ENCODE measurements around the gene CUZD1. TPM values are rescaled to one million over a fixed set of nuclear protein-coding genes. Genes with fewer than 3 reads are reported as not detected.

CUZD1 gene
- polyA plus RNA-seq, 1 of the 3 experiments (the other 2 are of a cell fraction), result 0.89 TPM

GRCh38 chr10:122854648-122855047 is 9.0 kb upstream of the CUZD1 start:
- H2AFZ ChIP-seq (ENCODE audit: low read depth), result no peak overlapping the region
- 37% methylated on average over 5 of the region's 5 CpGs for WGBS (ENCODE audit: low lambda C conversion rate)
- no peaks in the 10 kb centered on the region for H3K27me3 ChIP-seq (ENCODE audit: insufficient read depth)
- no peaks in the 10 kb centered on the region for H4K20me1 ChIP-seq (ENCODE audit: insufficient read depth)
- H3K9me3 ChIP-seq, result no peaks in the 10 kb centered on the region
- no peaks in the 10 kb centered on the region for H3K9me2 ChIP-seq
- peaks cover 0 to 21% of the 10 kb centered on the region in 2 experiments; a peak in 2 of 4 replicates for H3K4me1 ChIP-seq (ENCODE audit: control insufficient read depth in 1 of 2, insufficient read depth in 2 of 2, low read depth in 1 of 2, low read length in 1 of 2)
- POLR2A ChIA-PET, result no interaction called here
- peaks cover 22% of the 10 kb centered on the region for H3F3A ChIP-seq (replicated peaks; ENCODE audit: insufficient read depth)
- peak overlapping the region in 1 of 2 experiments; percentile 83; a peak in 2 of 4 replicates for H3K27ac ChIP-seq (ENCODE audit: low read depth in 2 of 2, low read length in 1 of 2)
- peaks cover 0 to 3% of the 10 kb centered on the region in 2 experiments for H3K36me3 ChIP-seq (replicated peaks in 1 of 2; ENCODE audit: control insufficient read depth in 1 of 2, insufficient read depth in 2 of 2, low read length in 1 of 2)
- H3K79me2 ChIP-seq (ENCODE audit: insufficient read depth), result peaks cover 37% of the 10 kb centered on the region
- peak overlapping the region in 1 of 2 experiments; percentile 38; a peak in 1 of 4 replicates for H3K4me3 ChIP-seq (ENCODE audit: low read depth in 2 of 2, low read length in 1 of 2)
- CTCF ChIA-PET, result no interaction called here
- peak overlapping the region; percentile 65 for H3K4me2 ChIP-seq
- DNase-seq, result no peak
- peak overlapping the region; percentile 54 for H3K9ac ChIP-seq
- TF ChIP-seq TAF1 (IDR thresholded peaks at IDR 0.05; ENCODE audit: borderline replicate concordance, low read depth, low read length) (no peak), POLR2AphosphoS5 (IDR thresholded peaks at IDR 0.05; ENCODE audit: low read depth, low read length) (no peak), RFX5 (IDR thresholded peaks at IDR 0.05; ENCODE audit: low read length) (no peak), NRF1 (IDR thresholded peaks at IDR 0.05; ENCODE audit: low read depth, low read length) (no peak), PBX3 (IDR thresholded peaks at IDR 0.05) (peak; percentile 75), RXRA (IDR thresholded peaks at IDR 0.05; ENCODE audit: borderline replicate concordance, low read depth) (peak; percentile 53; the same call in 1 of the 2 replicates), REST (IDR thresholded peaks at IDR 0.05; ENCODE audit: low read depth, low read length) (no peak), JUND (IDR thresholded peaks at IDR 0.05) (peak; percentile 65), EZH2phosphoT487 (IDR thresholded peaks at IDR 0.05; ENCODE audit: borderline replicate concordance, low read depth) (no peak), RCOR1 (IDR thresholded peaks at IDR 0.05; ENCODE audit: low read length) (no peak), ELF1 (IDR thresholded peaks at IDR 0.05) (no peak), MAX (IDR thresholded peaks at IDR 0.05; ENCODE audit: low read depth) (peak; percentile 40; the same call in 1 of the 2 replicates), EP300 (IDR thresholded peaks at IDR 0.05; ENCODE audit: borderline replicate concordance in 1 of 2, low read depth in 1 of 2, low read length in 1 of 2) (peak in 1 of 2 experiments; percentile 81; a peak in 2 of 4 replicates), YY1 (IDR thresholded peaks at IDR 0.05; ENCODE audit: low read depth) (no peak), USF1 (IDR thresholded peaks at IDR 0.05; ENCODE audit: borderline replicate concordance, low read depth) (no peak), MXI1 (IDR thresholded peaks at IDR 0.05; ENCODE audit: low read depth, low read length) (no peak), FOSL2 (IDR thresholded peaks at IDR 0.05; ENCODE audit: borderline replicate concordance, low read depth) (peak; percentile 81; the same call in 1 of the 2 replicates), RAD21 (IDR thresholded peaks at IDR 0.05; ENCODE audit: low read length) (no peak), USF2 (IDR thresholded peaks at IDR 0.05; ENCODE audit: borderline replicate concordance, low read depth, low read length) (no peak), ZBTB33 (IDR thresholded peaks at IDR 0.05; ENCODE audit: borderline replicate concordance, low read depth) (0 out of 2 replicates have a peak, but pooled peaks have one; percentile 17), GATA2 (CRISPR knock-in tag; IDR thresholded peaks at IDR 0.05) (no peak), NFIC (IDR thresholded peaks at IDR 0.05; ENCODE audit: borderline replicate concordance) (0 out of 2 replicates have a peak, but pooled peaks have one; percentile 50), CTCF (IDR thresholded peaks at IDR 0.05) (no peak), TCF12 (IDR thresholded peaks at IDR 0.05) (peak; percentile 85)

Measured in SK-N-SH (cell line).